HFFc6 (cell line): Measurements from ENCODE around the gene CDH15. TPM values are rescaled to one million over a fixed set of nuclear protein-coding genes. Genes with fewer than 3 reads are reported as not detected.
A peak's percentile ranks its signal among the peaks of the same experiment; 100 is the strongest.
"Not testable (repeated sequence)": the region's sequence is repeated elsewhere in the genome, so short reads cannot be mapped to it uniquely, and the experiment has no call there.

Experiments used
- DNase-seq: peaks from one replicate; pipeline ENCODE4 v3.0.0-alpha.2; 2018
- H3K27ac Mint-ChIP-seq: 2 replicates; pipeline ENCODE4 v1.8.0; 2020; ENCODE audit warnings: mild to moderate bottlenecking, mixed read lengths
- H3K27me3 Mint-ChIP-seq: 2 replicates; pipeline ENCODE4 v1.8.0; 2021; ENCODE audit warnings: mild to moderate bottlenecking, moderate library complexity, mixed read lengths; ENCODE audit not compliant: insufficient read depth
- H3K36me3 Mint-ChIP-seq: 2 replicates; pipeline ENCODE4 v1.8.0; 2021; ENCODE audit warnings: low read depth, mixed read lengths
- H3K4me1 Mint-ChIP-seq: 2 replicates; pipeline ENCODE4 v1.8.0; 2020; ENCODE audit warnings: low read depth, mixed read lengths
- H3K4me3 Mint-ChIP-seq: 2 replicates; pipeline ENCODE4 v1.8.0; 2020; ENCODE audit warnings: mild to moderate bottlenecking, moderate library complexity, mixed read lengths
- H3K9me3 Mint-ChIP-seq: 2 replicates; pipeline ENCODE4 v1.8.0; 2020; ENCODE audit warnings: mild to moderate bottlenecking, mixed read lengths
- total RNA-seq, 6 experiments: library from RNA; stranded (reverse); fragmentation: NEBNext Ultra II Directional; extraction: Animal tissue kit (Norgen Biotek cat#: 25700); gene quantifications; 2 replicates in 1 of 6; 3 replicates in 5 of 6; pipeline ENCODE4 v1.2.3, GENCODE V29; 2021
- TF ChIP-seq, protein P1 (sequence below): fragments of 200-600 bp; sonication (generic); IDR thresholded peaks from 2 replicates; pipeline ENCODE4 v1.5.0; 2021; ENCODE audit warnings: antibody characterized with exemption, mild to moderate bottlenecking

CDH15 gene
- total RNA-seq, 6 experiments from 2014 or later, result 0.05 to 0.07 TPM; not detected in 4

DNA sequence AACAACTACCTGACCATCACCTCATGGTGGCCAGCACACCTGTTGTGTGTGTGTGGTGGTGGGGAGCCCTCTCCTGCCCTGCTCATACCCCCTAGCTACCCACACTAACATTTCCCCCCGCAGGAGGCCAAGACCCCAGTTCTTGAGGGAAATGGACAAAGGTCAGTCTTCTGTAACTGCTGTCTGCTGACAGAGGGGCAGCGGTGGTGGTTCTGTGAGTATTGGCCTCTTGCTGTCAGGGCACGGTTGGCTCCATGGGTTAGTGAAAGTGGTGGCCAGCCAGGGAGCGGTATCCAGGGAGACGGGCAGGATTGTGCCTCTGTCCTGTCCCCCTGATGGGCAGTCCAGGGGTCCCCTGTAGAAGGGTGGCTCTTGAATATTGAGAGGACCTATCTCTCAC lies 72.1 kb downstream of the CDH15 start:
- no peak for DNase-seq
- TF ChIP-seq, protein P1, sequence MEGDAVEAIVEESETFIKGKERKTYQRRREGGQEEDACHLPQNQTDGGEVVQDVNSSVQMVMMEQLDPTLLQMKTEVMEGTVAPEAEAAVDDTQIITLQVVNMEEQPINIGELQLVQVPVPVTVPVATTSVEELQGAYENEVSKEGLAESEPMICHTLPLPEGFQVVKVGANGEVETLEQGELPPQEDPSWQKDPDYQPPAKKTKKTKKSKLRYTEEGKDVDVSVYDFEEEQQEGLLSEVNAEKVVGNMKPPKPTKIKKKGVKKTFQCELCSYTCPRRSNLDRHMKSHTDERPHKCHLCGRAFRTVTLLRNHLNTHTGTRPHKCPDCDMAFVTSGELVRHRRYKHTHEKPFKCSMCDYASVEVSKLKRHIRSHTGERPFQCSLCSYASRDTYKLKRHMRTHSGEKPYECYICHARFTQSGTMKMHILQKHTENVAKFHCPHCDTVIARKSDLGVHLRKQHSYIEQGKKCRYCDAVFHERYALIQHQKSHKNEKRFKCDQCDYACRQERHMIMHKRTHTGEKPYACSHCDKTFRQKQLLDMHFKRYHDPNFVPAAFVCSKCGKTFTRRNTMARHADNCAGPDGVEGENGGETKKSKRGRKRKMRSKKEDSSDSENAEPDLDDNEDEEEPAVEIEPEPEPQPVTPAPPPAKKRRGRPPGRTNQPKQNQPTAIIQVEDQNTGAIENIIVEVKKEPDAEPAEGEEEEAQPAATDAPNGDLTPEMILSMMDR, result no peak
- Mint-ChIP-seq H3K4me3 (0 out of 2 replicates have a peak overlapping the region, but pooled peaks have one; percentile 26), H3K9me3 (no peaks in the 10 kb centered on the region; the same call in 1 of the 2 replicates), H3K4me1 (no peaks in the 10 kb centered on the region; the same call in 1 of the 2 replicates), H3K27ac (no peak overlapping the region), H3K27me3 (peaks cover 4% of the 10 kb centered on the region), H3K36me3 (peaks cover 4% of the 10 kb centered on the region; the same call in 1 of the 2 replicates)

GRCh38 chr16:89244264-89244663 lies 72.7 kb downstream of the CDH15 start:
- DNase-seq, H3K4me3 Mint-ChIP-seq, H3K27me3 Mint-ChIP-seq, H3K9me3 Mint-ChIP-seq, H3K4me1 Mint-ChIP-seq, H3K36me3 Mint-ChIP-seq, H3K27ac Mint-ChIP-seq: not testable (repeated sequence)

- Mint-ChIP-seq H3K27ac (no peak overlapping the region), H3K9me3 (peaks cover 11% of the 10 kb centered on the region), H3K4me1 (no peaks in the 10 kb centered on the region; the same call in 1 of the 2 replicates), H3K36me3 (peaks cover 6% of the 10 kb centered on the region), H3K27me3 (peaks cover 4% of the 10 kb centered on the region), H3K4me3 (no peak overlapping the region)
- DNase-seq, result no peak
- TF ChIP-seq, protein P1, result no peak
Observed at GRCh38 chr16:89244754-89245153, 73.2 kb downstream of the CDH15 start.

Other genes starting within 250 kb of the CDH15 start
- gene CBFA2T3, start 194.5 kb upstream of the CDH15 start, total RNA-seq, result not detected
- 10 to 100 TPM; 18.4 to 24.2 (median 21.2) TPM for gene ACSF3, start 77.9 kb upstream of the CDH15 start, total RNA-seq
- gene SLC22A31, start 28.8 kb downstream of the CDH15 start, total RNA-seq, result not detected
- gene ZNF778, start 46.0 kb downstream of the CDH15 start, total RNA-seq, result 1 to 10 TPM; 6.8 to 8.1 (median 7.5) TPM